GM06990 (cell line): Measurements from ENCODE around the gene CNNM2.

ENCODE experiments used
- DNase-seq: peaks from one replicate; pipeline ENCODE4 v3.0.0-alpha.2; 2011; ENCODE audit not compliant: insufficient read length; ENCODE audit errors: extremely low read depth
- H3K27me3 ChIP-seq: replicated peaks from 2 replicates; pipeline ENCODE4 v1.6.0; 2011; ENCODE audit warnings: low read length; ENCODE audit not compliant: control insufficient read depth, insufficient read depth
- H3K36me3 ChIP-seq: 2 replicates; pipeline ENCODE4 v1.5.1; 2011; ENCODE audit warnings: low read length; ENCODE audit not compliant: control insufficient read depth, insufficient read depth
- H3K4me3 ChIP-seq: replicated peaks from 2 replicates; pipeline ENCODE4 v1.5.1; 2011; ENCODE audit warnings: low read depth, mild to moderate bottlenecking, control low read depth, low read length
- TF ChIP-seq, protein P1 (sequence below): IDR thresholded peaks from 2 replicates; pipeline ENCODE4 v1.5.1; 2011; ENCODE audit warnings: low read length, control low read depth, mild to moderate bottlenecking, inconsistent platforms; ENCODE audit not compliant: insufficient read depth, poor library complexity, severe bottlenecking

Gene CNNM2

DNA sequence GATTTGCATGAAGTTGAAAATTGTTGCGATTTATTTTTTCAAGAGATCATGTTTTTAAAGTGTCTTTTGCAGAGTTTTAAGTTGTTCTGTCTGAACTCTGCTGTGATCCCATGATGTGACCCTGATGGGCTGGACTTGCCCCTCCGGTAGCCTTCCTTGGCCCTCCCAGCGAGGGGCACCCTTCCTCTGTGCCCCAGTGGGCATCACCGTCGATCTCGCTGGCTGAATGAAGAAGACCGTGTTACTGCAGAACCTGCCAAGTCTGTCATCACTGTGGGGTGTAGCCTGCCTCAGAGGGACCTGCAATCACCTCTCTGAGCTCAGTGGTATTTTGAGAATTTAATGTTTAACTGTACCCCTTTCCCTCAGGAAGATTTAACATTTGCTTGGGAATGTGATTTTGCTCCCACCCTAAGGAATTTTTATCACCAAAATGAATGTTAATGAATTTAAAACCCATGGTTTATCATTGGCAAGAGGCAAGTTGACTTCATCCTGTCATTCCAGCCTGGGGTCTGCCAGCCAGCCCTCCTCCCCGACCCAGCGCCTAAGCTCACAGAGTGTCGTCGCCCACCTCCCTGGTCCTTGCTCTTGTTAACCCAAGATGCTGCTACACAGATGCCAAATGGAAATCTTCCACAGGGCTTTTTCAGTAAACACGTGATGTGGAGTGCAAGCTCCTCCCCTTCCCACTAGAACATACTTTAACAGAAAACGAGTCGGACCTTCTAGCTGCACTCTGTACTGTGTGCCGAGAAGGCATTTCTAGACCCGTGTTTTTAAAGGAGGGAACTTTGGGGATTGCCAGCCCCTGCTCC lies 159.6 kb downstream of the CNNM2 start:
- Histone ChIP-seq H3K4me3 (no peak overlapping the region), H3K27me3 (no peaks in the 10 kb centered on the region), H3K36me3 (peaks cover 4% of the 10 kb centered on the region)
- DNase-seq = no peak
- TF ChIP-seq, protein P1, sequence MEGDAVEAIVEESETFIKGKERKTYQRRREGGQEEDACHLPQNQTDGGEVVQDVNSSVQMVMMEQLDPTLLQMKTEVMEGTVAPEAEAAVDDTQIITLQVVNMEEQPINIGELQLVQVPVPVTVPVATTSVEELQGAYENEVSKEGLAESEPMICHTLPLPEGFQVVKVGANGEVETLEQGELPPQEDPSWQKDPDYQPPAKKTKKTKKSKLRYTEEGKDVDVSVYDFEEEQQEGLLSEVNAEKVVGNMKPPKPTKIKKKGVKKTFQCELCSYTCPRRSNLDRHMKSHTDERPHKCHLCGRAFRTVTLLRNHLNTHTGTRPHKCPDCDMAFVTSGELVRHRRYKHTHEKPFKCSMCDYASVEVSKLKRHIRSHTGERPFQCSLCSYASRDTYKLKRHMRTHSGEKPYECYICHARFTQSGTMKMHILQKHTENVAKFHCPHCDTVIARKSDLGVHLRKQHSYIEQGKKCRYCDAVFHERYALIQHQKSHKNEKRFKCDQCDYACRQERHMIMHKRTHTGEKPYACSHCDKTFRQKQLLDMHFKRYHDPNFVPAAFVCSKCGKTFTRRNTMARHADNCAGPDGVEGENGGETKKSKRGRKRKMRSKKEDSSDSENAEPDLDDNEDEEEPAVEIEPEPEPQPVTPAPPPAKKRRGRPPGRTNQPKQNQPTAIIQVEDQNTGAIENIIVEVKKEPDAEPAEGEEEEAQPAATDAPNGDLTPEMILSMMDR = no peak

DNA sequence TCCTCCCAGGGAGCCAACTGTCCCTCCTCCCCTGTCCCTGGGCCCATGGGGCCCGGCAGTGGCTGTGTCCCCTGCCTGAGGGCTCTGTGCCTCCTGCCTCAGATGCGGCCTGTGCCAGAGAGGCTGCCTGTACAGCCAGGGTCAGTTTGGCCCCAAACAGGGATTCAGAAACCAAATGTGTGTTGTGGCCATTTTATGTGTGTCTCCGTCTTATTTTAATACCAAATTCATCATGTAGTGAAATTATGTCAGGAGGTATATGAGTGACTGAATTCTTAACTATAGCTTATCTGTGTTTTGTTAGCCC lies 160.2 kb downstream of the CNNM2 start:
- Histone ChIP-seq H3K4me3 (no peak overlapping the region), H3K36me3 (peaks cover 4% of the 10 kb centered on the region), H3K27me3 (no peaks in the 10 kb centered on the region)
- no peak for DNase-seq
- TF ChIP-seq, protein P1 = no peak

DNA sequence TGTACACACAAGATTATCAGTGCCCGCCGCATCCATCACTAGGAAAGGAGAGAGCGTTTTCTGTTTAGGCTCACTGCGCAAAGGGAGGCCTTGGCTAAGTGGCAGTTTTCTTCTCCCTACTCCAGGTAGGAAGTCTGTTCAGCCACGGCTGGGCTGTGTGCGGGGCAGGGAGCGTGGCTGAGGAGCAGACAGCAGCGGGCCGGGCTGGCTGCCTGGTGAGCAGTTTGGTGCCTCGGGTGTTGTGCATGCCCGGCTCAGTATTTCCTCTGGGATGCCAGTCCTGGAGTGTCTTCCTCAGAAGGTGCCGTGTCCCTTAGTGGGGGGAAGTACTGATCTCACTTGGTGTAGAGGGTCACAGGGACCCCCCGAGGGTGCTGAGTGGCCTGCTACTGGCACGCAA lies 160.6 kb downstream of the CNNM2 start:
- peaks cover 4% of the 10 kb centered on the region for H3K36me3 ChIP-seq
- no peak overlapping the region for H3K4me3 ChIP-seq
- TF ChIP-seq, protein P1 = no peak
- H3K27me3 ChIP-seq = no peaks in the 10 kb centered on the region
- no peak for DNase-seq

DNA sequence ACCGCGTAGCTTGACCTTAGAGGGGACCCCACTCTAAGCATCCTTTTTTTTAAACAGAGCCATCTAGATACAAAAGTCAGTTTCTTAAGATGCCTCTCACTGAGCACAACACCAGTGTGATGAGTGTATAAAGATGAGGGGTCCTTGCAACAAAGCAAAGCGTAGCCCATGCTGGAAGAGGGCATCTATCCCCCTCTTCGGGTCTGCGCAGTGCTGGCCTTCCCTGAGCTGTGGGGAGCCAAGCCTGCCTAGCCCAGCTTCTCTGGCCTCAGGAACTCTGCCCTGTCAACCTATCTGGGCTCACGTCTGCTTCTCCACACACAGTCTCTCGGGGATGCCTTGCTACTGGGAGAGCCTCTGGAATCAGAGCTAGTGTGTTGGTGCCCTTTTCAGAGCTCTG lies 161.0 kb downstream of the CNNM2 start:
- Histone ChIP-seq H3K27me3 (no peaks in the 10 kb centered on the region), H3K4me3 (no peak overlapping the region), H3K36me3 (peaks cover 4% of the 10 kb centered on the region)
- TF ChIP-seq, protein P1 = no peak
- DNase-seq = no peak

DNA sequence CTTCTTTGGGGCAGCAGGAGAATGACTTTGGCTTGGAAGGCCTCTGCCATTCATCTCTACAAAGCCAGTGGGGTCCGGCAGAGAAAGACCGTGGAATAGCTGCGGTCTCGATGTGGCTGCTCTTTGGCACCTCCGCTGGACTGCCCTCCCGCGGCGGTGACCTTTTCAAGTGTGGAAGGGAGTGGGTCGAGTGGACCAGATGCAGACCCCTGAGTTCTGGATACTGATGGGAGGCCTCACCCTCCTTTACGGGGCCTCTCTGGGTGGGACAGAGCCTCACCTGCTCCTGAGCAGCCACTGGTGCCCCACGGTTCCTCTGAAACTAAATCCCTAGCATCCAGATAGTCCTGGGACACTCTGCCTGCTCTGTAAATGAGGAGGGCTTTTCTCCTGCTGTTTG lies 161.9 kb downstream of the CNNM2 start:
- Histone ChIP-seq H3K36me3 (peaks cover 4% of the 10 kb centered on the region), H3K4me3 (no peak overlapping the region), H3K27me3 (no peaks in the 10 kb centered on the region)
- TF ChIP-seq, protein P1 = no peak
- DNase-seq = no peak
